ENCODE measurements around the gene PPP1R26.
A peak's percentile ranks its signal among the peaks of the same experiment; 100 is the strongest.

Gene PPP1R26

GRCh38 chr9:135490980-135491464, 11.4 kb downstream of the PPP1R26 start:
- DNase-seq (ENCODE audit: low read depth) = no peak

DNA sequence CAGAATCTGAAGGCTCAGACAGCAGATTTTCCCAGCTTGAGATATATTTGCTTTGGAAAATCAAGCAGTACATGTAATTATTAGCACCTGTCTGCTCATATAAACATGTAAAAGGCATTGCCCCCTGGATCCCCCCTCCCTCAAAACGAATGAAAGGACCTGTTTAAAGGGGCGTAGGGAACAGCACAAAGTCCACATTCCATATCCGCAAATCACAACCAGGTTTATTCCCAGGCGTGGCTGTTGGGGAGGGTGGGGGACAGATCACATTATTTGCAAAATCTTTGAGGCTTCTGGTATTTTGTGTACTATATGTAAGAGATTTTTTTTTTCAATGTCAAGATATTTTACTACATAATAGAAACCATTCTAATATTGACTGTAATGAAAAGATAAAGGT, 12.2 kb downstream of the PPP1R26 start:
- TF ChIP-seq, protein P1, sequence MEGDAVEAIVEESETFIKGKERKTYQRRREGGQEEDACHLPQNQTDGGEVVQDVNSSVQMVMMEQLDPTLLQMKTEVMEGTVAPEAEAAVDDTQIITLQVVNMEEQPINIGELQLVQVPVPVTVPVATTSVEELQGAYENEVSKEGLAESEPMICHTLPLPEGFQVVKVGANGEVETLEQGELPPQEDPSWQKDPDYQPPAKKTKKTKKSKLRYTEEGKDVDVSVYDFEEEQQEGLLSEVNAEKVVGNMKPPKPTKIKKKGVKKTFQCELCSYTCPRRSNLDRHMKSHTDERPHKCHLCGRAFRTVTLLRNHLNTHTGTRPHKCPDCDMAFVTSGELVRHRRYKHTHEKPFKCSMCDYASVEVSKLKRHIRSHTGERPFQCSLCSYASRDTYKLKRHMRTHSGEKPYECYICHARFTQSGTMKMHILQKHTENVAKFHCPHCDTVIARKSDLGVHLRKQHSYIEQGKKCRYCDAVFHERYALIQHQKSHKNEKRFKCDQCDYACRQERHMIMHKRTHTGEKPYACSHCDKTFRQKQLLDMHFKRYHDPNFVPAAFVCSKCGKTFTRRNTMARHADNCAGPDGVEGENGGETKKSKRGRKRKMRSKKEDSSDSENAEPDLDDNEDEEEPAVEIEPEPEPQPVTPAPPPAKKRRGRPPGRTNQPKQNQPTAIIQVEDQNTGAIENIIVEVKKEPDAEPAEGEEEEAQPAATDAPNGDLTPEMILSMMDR (IDR thresholded peaks at IDR 0.05; ENCODE audit: control insufficient read depth, extremely low read depth, insufficient read depth) = no peak
- no peak overlapping the region for H3K4me3 ChIP-seq (ENCODE audit: low read depth, low read length)
- DNase-seq (ENCODE audit: low read depth) = no peak

More at GRCh38 chr9:135490980-135491464, 11.4 kb downstream of the PPP1R26 start:
- TF ChIP-seq, protein P1 (IDR thresholded peaks at IDR 0.05; ENCODE audit: control insufficient read depth, extremely low read depth, insufficient read depth) = no peak
- H3K4me3 ChIP-seq (ENCODE audit: low read depth, low read length) = no peak overlapping the region

GRCh38 chr9:135492886-135493669, 13.5 kb downstream of the PPP1R26 start:
- TF ChIP-seq, protein P1 (IDR thresholded peaks at IDR 0.05; ENCODE audit: control insufficient read depth, extremely low read depth, insufficient read depth) = no peak
- no peak overlapping the region for H3K4me3 ChIP-seq (ENCODE audit: low read depth, low read length)
- no peak for DNase-seq (ENCODE audit: low read depth)

GRCh38 chr9:135494791-135495559, 15.4 kb downstream of the PPP1R26 start:
- H3K4me3 ChIP-seq (ENCODE audit: low read depth, low read length) = no peak overlapping the region
- TF ChIP-seq, protein P1 (IDR thresholded peaks at IDR 0.05; ENCODE audit: control insufficient read depth, extremely low read depth, insufficient read depth) = no peak
- no peak for DNase-seq (ENCODE audit: low read depth)

DNA sequence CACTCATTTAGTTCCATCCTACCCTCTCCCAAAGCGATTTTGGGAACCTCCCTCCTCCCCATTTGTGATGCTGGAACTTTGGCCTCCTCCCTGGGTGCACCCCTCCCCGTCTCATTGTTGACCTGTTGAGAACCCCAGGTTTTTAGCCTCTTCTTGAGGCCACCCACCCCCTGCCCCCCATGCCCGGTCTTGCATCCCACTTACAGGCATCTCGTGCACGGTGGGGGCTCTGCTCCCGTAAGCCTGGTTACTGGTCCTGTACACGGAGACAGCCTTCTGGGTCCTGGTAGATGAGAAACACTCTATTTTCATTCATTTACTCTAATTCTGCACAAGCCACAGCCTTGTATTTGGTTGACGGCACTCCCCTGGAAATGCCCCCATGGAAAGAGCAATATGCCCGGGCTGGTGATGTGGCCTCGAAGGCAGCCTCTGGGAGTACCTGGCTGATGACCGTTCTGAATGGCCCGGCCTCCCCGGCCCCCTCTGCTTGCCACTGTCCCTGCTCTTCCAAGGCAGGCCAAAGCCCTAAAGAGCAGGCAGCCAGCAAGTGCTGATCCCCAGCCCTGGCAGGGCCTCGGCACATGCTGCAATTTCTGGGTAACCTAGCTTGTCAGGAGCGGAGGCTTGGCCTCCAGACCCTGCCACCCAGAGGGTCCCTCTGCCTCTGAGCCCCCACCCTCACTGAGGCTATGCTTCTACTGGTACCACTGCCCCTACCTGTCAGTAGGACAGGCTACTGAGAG, 19.0 kb downstream of the PPP1R26 start:
- TF ChIP-seq, protein P1 (IDR thresholded peaks at IDR 0.05; ENCODE audit: control insufficient read depth, extremely low read depth, insufficient read depth) = no peak
- DNase-seq (ENCODE audit: low read depth) = no peak
- peak overlapping the region; percentile 84 for H3K4me3 ChIP-seq (ENCODE audit: low read depth, low read length)

- TF ChIP-seq, protein P1 (IDR thresholded peaks at IDR 0.05; ENCODE audit: control insufficient read depth, extremely low read depth, insufficient read depth) = no peak
- DNase-seq (ENCODE audit: low read depth) = peak; percentile 74
- peak overlapping the region; percentile 84 for H3K4me3 ChIP-seq (ENCODE audit: low read depth, low read length)
These were observed 19.9 kb downstream of the PPP1R26 start for GRCh38 chr9:135499326-135500070.

Measured in LNCaP clone FGC (cell line).